DMS153 treated with DMSO at 0.1 percent for 48 hours (cell line): ENCODE results near the gene CDH13.

Experiments used
- DNase-seq: peaks from one replicate; lab custom pipeline; 2025; ENCODE audit not compliant: unreplicated experiment; lab: John Stamatoyannopoulos, UW

The CDH13 gene

GRCh38 chr16:83682868-83683235, 1056.1 kb downstream of the CDH13 start:
- DNase-seq, result no peak

- no peak for DNase-seq
These were observed 1058.9 kb downstream of the CDH13 start for GRCh38 chr16:83685615-83686165.

- no peak for DNase-seq
These were observed 1060.0 kb downstream of the CDH13 start for GRCh38 chr16:83686726-83687125.

GRCh38 chr16:83689385-83689831, 1062.6 kb downstream of the CDH13 start:
- no peak for DNase-seq

GRCh38 chr16:83692224-83692623, 1065.5 kb downstream of the CDH13 start:
- DNase-seq, result no peak

- DNase-seq, result no peak
These were observed 1072.2 kb downstream of the CDH13 start for GRCh38 chr16:83698964-83699363.

- DNase-seq, result no peak
These were observed 1073.0 kb downstream of the CDH13 start for GRCh38 chr16:83699817-83700216.

- DNase-seq, result no peak
These were observed 1074.1 kb downstream of the CDH13 start for GRCh38 chr16:83700918-83701317.

GRCh38 chr16:83701494-83701893, 1074.7 kb downstream of the CDH13 start:
- DNase-seq, result no peak

GRCh38 chr16:83704656-83705055, 1077.9 kb downstream of the CDH13 start:
- no peak for DNase-seq

- no peak for DNase-seq
These were observed 1079.1 kb downstream of the CDH13 start for GRCh38 chr16:83705856-83706255.

- DNase-seq, result no peak
These were observed 1079.6 kb downstream of the CDH13 start for GRCh38 chr16:83706394-83706793.

- no peak for DNase-seq
These were observed 1084.3 kb downstream of the CDH13 start for GRCh38 chr16:83711069-83711468.

GRCh38 chr16:83713597-83713996, 1086.8 kb downstream of the CDH13 start:
- DNase-seq, result no peak

- no peak for DNase-seq
These were observed 1087.5 kb downstream of the CDH13 start for GRCh38 chr16:83714286-83714685.

GRCh38 chr16:83715217-83715920, 1088.6 kb downstream of the CDH13 start:
- DNase-seq, result peak; percentile 80

GRCh38 chr16:83717308-83717707, 1090.5 kb downstream of the CDH13 start:
- DNase-seq, result no peak

GRCh38 chr16:83717814-83718213, 1091.0 kb downstream of the CDH13 start:
- DNase-seq, result no peak

- no peak for DNase-seq
These were observed 1093.4 kb downstream of the CDH13 start for GRCh38 chr16:83720213-83720612.

- DNase-seq, result no peak
These were observed 1094.2 kb downstream of the CDH13 start for GRCh38 chr16:83720981-83721380.

GRCh38 chr16:83721676-83722075, 1094.9 kb downstream of the CDH13 start:
- no peak for DNase-seq

- no peak for DNase-seq
These were observed 1095.9 kb downstream of the CDH13 start for GRCh38 chr16:83722456-83723183.
